NCI-H1417 (cell line): ENCODE measurements around the gene PPIF.

Experiments
- DNase-seq, 3 experiments: peaks; one replicate each; lab custom pipeline; 2025; lab: John Stamatoyannopoulos, UW

PPIF gene

DNA sequence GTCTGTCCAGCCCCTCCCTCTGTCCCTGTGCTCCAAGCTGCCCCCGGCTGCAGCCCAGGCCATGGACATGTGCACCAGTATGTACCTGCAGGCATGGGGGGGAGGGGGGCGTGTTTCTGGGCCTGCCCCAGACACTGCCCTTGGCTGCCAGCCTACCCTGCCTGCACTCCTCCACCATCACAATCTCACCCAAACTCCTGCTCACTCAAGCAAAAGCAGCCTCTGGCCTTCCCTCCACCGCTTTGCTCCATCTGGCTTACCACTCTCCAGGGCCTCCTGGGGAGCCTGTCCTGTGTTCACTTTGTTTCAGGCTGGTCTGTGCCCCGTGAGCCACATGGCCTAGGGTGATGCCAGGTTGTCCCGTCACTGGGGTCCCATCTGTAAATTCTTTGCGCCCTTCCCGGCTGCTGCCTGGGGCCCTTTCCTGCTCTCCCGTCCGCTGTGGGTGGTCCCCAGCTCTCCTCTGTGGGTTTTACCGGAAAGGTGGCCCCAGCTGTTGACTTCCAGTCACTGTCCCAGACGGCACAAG, 33.3 kb upstream of the PPIF start:
- no peak for DNase-seq

DNA sequence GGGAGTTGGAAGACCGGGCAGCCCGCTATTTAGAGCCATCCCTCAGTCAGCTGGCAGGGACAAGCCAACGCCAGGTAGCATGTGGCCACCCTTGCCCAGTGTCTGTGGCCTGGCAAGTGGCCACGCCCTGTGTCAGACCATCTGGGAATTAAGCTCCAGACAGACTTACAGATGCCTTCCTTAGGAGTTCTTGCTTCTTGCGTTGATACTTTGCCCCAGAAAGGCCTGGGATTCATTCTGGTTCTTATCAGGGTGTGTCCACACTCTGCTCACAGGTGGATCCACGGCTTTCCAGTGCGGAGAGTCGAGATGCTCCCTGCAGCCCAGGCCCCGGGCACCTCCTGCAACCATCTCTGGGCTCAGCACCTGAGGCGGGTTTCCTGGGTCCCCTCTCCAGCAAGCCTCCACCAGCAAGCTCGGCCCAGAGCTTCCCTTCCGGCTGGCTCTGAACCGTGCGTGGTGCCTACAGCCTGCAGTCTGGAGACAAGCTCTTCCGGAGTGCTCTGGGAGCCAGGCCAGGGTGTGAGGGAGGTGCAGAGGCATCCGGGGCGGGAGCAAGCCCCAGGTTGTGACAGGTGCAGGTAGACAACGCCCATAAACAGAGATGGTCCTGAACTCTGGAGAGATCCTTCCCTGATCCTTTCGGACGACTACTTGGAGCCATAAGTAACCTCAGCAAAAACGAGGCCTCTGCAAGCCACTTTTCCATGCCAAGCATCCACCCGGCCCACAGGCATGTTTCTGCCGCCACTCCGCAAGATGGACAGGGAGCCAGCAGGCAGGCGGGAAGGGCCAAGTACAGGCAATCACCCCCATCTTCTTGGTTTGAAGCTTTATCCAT, 32.3 kb upstream of the PPIF start:
- no peak for DNase-seq

- no peak for DNase-seq
Observed at GRCh38 chr10:79315602-79315920, 31.7 kb upstream of the PPIF start.

GRCh38 chr10:79316671-79317431, 30.4 kb upstream of the PPIF start:
- DNase-seq, result peak in 1 of 3 experiments; percentile 7

- DNase-seq, result no peak
Observed at GRCh38 chr10:79318369-79318768, 28.9 kb upstream of the PPIF start.

GRCh38 chr10:79319115-79319771, 28.0 kb upstream of the PPIF start:
- DNase-seq, result no peak

DNA sequence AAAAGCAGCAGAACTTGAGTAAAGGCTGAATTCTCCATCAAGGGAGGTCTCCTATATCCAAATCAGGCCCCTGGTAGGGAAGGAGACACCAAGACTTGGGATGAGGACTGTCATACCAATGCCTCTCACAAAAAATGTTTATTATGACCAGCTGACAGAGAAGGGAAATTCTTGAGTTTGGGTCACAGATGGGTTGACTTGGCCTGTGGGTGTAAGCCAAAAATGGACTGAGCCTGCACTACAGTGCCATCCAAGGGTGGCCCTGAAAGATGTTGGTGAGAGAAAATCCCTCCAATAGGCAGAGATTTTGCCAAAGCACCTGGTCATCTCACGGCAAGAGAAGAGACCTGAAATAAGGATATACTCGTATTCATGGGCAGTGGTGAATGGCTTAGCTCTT, 27.0 kb upstream of the PPIF start:
- no peak for DNase-seq

DNA sequence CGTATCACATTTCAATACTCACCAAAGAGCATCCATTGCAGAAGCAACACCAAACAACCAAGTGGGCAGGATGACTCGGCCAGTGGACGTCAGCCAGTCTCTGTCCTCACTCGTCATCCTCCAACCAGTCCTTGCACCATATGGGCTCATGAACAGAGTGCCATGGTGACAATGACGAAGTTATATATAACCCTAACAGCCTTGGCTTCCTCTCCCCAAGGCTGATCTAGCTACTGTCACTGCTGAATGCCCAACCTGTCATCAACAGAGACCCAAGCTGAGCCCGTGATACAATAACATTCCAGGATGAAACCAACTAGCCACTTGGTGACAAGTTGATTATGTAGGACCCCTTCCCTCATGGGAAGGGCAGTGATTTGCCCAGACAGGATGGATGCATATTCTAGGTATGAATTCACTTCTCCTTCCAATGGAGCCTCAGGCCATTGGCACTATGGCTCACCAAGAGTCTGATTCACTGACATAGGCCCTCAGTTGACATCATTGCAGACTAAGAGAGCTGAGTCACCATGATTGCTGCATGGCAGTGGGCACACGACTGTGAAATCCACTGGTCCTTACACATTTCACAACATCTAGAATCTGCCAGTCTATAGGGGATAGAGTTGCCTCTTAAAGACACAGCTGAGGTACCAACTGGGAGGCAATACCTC, 26.3 kb upstream of the PPIF start:
- DNase-seq, result no peak

- no peak for DNase-seq
Observed at GRCh38 chr10:79321494-79321882, 25.8 kb upstream of the PPIF start.

- no peak for DNase-seq
Observed at GRCh38 chr10:79321951-79322350, 25.3 kb upstream of the PPIF start.

DNA sequence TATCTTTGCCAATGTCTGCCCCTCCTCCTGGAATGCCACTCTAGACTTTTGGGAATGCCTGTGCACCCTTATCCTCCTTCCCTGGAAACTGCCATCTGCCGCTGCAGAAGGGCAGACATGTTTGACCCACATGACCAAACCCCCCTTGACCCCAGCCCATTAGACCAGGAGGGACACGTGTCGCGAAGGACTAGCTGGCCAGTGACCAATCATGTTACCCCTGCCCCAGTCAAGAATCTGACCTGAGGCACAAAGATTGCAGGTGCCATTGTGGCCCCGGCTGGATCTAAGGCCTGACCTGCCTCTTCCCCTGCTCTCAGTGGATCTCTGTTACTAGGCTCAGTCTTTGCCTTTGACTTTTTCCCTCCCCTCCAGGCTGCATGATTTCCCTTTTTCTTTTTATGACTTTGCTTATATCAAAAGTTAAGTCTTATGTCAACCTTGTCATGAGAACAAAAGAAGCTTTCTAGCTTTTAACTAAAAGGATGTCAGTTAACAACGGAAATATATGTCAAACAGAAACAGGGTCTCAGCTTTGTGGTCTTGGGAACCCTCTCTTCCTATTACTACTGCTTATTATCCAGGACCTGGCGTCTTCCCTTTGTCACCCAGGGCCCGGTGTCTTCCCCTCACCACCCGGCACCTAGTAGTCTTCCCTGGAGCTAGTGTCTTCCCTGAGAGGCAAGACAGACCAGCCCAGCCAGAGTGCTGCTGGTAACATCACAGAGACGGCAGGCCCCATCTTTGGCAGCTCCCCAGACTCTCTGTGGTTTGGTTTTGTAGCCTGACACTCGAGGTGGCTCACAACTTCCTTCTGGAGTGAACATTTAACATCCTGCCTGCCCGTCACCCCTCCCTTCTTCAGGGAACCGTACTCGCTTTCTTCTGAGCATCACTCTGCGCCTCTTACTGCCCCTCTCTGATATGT, 24.4 kb upstream of the PPIF start:
- no peak for DNase-seq

DNA sequence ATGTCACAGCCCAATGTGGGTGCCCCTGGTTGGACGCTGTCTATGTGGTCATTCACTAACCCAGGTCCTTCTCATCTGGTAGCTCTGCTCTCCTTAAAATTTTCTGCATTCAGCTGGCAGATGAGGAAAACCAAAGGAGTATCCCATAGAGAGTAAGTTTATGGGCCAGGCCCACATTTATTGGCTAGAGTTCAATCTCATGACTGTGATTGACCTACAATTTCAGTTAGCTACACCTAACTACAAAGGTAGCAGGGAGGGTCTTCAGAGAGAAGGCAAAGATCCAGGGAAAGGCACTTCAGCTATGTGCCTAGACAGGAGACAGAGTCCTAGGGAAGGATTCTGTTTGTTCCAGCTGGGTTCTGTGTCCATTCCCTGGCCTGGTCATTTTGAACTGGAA, 23.7 kb upstream of the PPIF start:
- no peak for DNase-seq

DNA sequence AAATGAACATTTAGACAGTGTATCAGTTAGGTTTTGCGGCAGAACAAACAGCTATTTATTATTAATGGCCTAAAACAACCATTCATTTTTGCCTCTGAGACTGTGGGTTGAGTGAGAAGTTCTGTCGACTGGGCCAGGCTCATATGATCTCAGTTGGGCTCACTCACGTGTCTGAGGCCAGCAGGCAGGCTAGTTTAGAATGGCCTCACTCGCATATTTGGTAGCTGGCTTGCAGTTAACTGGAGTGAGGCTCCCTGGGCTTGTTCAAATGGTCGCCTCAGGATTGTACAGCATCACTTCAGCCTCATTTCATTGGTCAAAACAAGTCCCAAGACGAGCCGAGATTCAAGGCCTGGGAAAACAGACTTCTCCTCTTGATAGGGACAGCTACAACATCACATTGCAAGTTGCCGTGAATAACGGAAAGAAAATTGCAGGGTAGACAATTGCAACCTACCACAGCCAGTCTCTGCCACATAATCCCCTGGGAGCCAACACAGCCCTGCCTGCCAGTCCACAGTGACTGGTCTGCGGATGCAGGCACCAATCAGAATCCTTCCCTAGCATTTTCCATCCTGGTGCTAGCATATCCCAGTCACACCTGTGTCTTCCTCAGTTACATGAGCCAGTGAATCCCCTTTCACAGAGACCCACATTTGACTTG, 23.1 kb upstream of the PPIF start:
- no peak for DNase-seq

GRCh38 chr10:79326361-79327089, 20.7 kb upstream of the PPIF start:
- DNase-seq, result no peak

- DNase-seq, result no peak
Observed at GRCh38 chr10:79327090-79327457, 20.2 kb upstream of the PPIF start.

DNA sequence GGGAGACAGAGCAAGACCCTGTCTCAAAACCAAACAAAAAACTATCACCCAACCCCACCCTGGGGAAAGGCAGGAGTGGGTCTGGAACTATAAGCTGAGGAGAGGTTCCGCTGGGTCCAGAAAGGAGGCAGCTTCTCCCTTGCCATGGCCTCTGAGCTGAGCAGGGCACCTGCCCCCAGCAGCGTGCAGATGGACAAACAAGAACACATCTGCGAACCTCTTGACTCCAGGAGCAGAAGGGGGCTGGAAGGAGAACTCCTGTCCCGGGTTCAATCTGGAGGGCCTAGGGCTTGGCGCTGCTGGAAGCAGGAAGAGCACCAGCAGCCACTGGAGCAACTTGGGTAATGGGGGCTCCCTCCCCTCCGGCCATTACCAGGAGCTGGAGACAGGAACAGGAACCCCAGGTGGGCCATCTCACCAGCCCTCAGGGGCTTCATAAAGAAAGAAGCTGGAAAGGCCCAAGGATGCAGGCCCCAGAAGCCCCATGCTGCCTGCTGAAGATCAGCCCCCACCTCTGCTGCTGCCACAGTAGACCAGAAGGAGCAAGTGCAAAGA, 19.0 kb upstream of the PPIF start:
- DNase-seq, result no peak

GRCh38 chr10:79328737-79329504, 18.3 kb upstream of the PPIF start:
- no peak for DNase-seq

DNA sequence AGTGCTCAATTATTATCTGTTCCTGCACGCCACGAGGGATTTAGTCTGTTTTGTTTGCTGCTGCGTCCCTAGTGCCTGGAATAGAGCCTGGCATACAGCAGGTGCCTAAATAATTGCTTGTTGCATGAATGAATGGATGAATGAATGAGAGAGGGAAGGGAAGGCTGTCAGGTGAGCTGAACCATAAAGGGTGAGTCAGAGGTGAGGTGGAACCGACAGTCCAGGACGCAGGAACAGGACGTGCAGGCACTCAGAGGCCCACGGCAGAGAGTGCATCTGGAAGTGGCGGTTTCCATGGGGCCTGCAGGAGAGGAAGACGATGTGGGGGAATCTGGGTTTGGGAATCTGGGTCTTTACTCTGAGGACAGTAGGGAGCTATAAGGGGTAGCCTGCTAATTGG, 17.7 kb upstream of the PPIF start:
- DNase-seq, result no peak

DNA sequence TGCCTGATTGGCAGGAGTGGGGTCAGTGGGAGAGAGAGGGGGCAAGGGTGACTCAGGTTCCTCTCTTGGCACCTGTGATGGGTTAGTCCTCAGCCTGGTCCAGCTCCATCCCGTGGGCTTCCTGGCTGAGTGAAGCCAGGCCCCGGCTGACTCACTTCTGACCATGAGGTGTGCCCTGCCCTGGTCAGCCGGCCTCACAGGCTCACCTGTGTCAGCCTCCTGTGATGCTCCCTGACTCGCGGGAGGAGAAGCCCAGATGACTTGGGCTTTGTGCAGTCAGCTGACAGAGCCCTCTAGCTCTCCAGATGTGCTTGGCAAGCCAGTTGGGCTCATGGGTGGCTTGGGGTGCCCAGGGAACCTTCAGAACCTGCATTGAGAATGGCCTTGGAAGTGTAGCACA, 16.0 kb upstream of the PPIF start:
- no peak for DNase-seq
